Fibroblast of lung (primary cell): Measurements from ENCODE around the gene ZCCHC14.

Experiments
- EZH2 ChIP-seq: IDR thresholded peaks from 2 replicates; pipeline ENCODE4 v1.5.1; 2012; ENCODE audit warnings: low read length, control low read depth, mild to moderate bottlenecking; ENCODE audit errors: missing control alignments
- TF ChIP-seq, protein P1 (sequence below), 2 donors: IDR thresholded peaks in 1 of 2; conservative IDR thresholded peaks in 1 of 2; 1 replicate in 1 of 2; 2 replicates in 1 of 2; pipeline ENCODE4 v1.5.1; 2011 to 2012; ENCODE audit warnings: low read length in 2 of 2, control low read depth in 1 of 2, inconsistent platforms in 1 of 2, low read depth in 1 of 2, mild to moderate bottlenecking in 1 of 2

DNA sequence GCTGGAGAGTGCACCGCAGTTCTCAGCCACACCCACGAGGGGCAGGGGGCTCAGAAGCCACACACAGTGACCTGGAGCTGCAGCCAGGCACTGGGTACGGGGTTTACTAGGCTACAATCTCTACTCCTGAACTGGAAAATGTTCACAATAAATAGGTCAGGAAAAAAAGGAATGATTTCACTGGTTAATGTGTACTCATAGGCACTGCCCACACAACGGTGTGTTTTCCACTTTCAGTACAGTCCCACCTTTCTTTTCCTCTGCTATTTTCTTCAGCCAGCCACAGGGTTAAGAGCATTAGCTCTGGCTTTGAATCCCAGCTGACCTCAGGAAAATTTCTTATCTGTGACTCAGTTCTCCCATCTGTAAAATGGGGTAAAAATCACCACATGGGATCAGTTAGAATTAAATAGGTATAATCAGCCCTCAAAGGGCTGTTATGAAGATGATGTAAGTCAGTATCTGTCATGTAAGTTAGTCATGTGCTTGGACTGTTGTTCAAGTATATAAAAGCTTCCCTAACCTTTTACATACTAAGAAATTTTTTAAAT is 35.7 kb downstream of the ZCCHC14 start:
- TF ChIP-seq EZH2 = no peak
- TF ChIP-seq, protein P1, sequence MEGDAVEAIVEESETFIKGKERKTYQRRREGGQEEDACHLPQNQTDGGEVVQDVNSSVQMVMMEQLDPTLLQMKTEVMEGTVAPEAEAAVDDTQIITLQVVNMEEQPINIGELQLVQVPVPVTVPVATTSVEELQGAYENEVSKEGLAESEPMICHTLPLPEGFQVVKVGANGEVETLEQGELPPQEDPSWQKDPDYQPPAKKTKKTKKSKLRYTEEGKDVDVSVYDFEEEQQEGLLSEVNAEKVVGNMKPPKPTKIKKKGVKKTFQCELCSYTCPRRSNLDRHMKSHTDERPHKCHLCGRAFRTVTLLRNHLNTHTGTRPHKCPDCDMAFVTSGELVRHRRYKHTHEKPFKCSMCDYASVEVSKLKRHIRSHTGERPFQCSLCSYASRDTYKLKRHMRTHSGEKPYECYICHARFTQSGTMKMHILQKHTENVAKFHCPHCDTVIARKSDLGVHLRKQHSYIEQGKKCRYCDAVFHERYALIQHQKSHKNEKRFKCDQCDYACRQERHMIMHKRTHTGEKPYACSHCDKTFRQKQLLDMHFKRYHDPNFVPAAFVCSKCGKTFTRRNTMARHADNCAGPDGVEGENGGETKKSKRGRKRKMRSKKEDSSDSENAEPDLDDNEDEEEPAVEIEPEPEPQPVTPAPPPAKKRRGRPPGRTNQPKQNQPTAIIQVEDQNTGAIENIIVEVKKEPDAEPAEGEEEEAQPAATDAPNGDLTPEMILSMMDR (conservative IDR thresholded peaks at IDR 0.05 in 1 of 2, IDR thresholded peaks at IDR 0.05 in 1 of 2; ENCODE audit: low read depth in 1 of 2, low read length in 2 of 2) = no peak
